ENCODE measurements around the gene PER1.

PER1 gene, protein sequence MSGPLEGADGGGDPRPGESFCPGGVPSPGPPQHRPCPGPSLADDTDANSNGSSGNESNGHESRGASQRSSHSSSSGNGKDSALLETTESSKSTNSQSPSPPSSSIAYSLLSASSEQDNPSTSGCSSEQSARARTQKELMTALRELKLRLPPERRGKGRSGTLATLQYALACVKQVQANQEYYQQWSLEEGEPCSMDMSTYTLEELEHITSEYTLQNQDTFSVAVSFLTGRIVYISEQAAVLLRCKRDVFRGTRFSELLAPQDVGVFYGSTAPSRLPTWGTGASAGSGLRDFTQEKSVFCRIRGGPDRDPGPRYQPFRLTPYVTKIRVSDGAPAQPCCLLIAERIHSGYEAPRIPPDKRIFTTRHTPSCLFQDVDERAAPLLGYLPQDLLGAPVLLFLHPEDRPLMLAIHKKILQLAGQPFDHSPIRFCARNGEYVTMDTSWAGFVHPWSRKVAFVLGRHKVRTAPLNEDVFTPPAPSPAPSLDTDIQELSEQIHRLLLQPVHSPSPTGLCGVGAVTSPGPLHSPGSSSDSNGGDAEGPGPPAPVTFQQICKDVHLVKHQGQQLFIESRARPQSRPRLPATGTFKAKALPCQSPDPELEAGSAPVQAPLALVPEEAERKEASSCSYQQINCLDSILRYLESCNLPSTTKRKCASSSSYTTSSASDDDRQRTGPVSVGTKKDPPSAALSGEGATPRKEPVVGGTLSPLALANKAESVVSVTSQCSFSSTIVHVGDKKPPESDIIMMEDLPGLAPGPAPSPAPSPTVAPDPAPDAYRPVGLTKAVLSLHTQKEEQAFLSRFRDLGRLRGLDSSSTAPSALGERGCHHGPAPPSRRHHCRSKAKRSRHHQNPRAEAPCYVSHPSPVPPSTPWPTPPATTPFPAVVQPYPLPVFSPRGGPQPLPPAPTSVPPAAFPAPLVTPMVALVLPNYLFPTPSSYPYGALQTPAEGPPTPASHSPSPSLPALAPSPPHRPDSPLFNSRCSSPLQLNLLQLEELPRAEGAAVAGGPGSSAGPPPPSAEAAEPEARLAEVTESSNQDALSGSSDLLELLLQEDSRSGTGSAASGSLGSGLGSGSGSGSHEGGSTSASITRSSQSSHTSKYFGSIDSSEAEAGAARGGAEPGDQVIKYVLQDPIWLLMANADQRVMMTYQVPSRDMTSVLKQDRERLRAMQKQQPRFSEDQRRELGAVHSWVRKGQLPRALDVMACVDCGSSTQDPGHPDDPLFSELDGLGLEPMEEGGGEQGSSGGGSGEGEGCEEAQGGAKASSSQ (N-terminal part only)

DNA sequence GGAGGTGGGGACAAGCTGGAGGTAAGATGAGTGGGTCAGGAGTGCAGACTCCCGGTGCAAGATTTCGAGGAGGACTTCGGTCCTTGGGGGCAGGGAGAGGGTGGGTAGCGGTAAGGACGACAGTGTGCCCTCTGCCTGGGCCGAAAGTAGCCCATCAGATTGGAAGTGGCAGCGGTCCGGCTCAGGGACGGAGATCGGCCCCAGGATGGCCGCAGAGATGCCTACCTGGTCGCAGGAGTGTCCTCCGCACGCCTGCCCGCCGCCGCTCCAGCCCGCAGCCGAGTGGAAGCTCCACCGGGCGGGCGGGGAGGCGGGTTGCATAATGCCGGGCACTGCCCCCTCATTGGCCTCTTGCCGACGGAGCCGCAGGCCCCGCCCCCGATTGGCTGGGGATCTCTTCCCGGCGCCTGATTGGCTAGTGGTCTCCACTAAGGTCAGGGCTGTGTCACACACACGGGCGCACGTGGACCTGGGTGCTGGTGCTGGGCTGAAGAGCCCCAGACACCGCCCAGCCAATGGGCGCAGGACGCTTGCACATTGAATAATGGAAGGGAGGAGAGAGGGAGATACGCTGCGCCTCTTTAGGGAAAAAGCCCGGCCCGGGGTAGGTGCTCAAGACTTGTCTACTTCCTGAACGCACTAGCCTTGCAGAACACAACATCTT is at the start of gene PER1:
PER1 (minus strand) TSS at position 293 of the 664 bp plus-strand sequence. CDS start 1,698 bp downstream, outside the sequence.
- DNase-seq: peak; percentile 85

DNA sequence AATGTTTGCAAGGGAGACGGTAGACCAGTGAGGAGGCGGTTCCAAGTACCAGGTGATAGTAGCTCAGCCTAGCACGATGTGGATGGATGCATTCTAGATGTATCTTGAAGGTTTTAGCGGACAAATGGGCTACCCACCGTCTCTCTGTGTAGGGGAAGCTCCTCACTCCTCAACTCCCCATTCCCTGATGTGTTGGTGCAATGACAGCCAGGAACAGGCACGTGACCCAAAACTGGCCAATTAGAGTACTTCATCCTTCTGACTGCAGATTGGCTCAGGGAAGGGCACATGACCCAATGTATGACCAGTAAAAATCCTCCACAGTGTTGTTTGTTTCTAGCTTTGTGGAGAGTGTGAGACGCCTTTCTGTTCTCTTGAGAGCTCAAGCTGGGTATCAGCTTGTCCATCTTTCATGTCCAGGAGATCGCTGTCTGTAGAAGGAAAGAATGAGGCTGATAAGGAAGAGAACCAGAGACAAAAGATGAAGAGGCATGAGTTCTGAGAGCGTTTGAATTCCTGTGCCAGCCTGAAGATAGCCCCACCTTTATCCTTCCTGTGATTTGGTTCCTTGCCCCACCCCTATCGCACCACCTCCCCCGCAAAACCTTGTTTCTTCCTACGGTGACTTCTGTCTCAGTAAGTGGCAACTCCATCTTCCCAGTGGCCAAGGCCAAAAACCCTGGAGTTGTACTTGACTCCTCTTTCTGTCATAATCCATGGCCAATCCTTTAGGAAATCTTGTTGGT is 40.0 kb upstream of the PER1 start:
- DNase-seq: peak; percentile 30

GRCh38 chr17:8190506-8190905 is 38.3 kb upstream of the PER1 start:
- no peak for DNase-seq

DNA sequence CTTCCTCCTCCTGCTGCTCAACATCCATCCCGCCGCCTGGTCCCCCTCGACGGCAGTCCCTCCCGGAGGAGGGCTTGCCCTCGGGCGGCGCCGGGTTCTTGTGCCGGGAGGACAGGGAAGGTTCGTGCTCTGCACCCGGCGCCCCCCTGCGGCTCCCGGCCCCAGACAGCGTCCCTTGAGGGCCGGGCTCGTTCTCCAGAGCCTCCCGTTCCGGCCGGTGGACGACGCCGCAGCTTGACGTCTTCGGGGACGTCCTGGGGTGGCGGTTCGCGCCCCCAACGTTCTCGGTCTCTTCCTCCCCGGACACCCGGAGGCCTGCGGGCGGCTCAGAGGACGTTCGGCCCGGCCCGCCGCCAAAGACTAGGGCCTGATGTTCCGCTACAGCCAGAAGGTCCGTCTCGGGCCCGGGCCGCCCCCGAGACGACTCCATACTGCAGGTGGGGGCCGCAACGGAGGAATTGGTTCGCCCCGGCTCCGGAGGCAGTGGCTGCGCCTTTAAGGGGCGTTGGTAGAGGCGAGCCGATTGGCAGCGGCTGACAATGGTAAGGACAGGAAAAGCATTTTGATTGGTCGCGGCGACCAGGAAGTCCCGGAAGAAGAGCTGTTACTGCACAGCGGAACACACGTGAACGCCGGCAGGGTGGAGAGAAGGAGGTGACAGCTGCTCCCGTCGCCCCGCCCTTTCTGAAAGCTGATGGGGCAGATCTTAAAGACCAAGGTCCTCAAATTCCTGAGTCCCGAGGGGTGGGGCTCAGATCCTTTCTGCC is 37.7 kb upstream of the PER1 start, which contains the start of gene BORCS6:
BORCS6 (minus strand) TSS at position 470 of the 767 bp plus-strand sequence; CDS start at position 430, 40 bp downstream.
- DNase-seq: peak; percentile 92

DNA sequence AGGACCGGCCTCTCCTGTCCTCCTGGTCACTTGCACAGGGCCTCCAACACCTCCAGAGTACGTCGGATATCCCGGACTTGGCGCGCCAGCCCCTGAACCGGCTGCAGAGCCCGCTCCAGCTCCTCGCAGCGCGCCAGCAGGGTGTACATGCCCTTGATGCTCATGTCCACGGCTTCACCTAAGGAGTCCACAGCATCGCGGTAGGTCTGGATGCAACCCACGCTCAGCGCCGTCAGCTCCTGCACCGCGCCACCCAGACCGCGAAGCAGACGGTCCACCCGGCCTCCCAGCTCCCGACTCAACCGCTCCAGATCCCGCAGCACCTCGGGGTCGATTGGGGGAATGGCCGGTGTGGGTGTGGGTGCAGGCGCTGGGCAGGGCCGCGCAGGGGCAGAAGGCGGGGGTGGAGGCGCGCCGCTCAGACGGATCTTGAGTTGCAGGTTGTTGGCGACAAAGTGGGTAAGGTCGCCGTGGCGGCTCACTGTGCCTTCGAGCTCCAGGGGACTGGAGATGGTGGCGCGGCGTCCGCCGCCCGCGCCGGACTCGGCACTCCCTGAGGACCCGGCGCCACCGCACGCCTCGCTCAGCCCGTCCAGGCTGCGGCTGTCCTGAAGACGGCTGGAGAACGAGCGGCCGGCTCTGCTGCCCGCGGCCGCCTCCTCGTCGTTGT is 37.0 kb upstream of the PER1 start:
- peak; percentile 26 for DNase-seq

GRCh38 chr17:8188263-8188839 is 36.1 kb upstream of the PER1 start:
- DNase-seq: no peak

GRCh38 chr17:8187517-8188262 is 35.5 kb upstream of the PER1 start:
- peak; percentile 89 for DNase-seq

- peak; percentile 91 for DNase-seq
These were observed 34.7 kb upstream of the PER1 start for GRCh38 chr17:8186787-8187516.

- no peak for DNase-seq
These were observed 34.2 kb upstream of the PER1 start for GRCh38 chr17:8186446-8186786.

GRCh38 chr17:8185582-8186445 is 33.6 kb upstream of the PER1 start:
- peak; percentile 92 for DNase-seq

DNA sequence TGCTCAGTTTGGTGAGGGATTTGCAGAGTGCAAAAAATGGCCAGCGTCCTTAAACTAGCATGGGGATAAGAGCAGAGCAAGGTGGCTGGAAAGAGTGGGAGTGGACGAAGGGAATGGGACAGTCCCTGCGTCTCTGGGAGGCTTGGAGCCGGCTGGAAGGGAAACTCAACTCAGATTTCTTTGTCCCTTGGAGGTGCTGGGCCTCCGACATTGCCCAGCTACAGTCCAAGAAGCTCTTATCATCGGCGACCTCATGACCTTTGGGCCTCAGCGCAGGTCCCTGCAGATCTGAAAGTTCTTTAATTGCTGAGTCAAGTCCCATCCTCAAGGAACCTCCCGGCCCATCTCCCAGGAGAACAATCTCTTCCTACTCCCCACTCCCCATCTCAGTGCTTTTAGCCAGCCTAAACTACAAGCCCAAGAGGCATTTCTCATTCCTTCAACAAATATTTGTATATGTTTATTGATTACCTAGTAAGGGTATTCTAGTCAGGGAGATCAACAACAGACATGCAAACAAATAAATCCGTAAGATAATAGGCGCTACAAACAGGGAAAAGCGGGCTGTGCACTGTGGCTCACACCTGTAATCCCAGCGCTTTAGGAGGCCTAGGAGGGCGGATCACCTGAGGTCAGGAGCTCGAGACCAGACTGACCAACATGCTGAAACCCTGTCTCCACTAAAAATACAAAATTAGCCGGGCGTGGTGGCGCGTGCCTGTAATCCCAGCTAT is 25.0 kb upstream of the PER1 start:
- DNase-seq: no peak

DNA sequence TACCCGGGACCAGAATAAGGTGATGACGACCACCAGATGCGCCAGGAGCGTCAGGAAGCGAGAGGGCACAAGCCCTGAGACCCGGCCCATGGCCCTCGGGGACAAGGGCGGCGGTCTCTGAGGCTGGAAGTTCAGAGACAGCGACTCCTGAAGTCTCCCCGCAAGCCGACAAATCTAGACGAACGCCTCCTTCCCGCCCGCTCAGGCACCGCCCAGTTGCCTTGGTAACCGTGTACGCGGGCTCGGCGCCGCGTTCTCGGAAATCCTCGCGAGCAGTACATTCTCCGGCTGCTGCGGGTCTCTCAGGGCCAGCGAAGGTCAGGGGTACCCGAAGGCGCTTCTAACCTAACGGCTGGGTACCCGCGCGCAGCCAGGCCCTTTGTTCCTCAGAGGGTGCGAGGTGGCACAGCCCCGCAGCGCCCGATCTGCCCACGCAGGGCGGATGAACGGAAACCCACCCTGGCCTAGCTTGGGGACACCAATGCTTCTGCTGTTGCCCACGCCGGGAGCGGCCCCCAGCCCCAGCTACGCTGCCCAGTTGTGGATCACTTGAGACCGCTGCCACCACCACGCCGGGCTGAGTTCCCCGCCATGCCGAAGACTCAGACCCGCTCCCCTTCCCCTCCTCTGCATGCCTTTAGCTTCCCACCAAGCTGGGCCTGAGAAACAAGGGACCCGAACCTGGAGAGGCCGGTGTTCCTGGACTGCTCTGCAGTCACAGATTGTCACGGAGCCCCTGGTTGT is 24.2 kb upstream of the PER1 start, which contains the start of gene TMEM107:
TMEM107 (minus strand) TSS at position 184 of the 744 bp plus-strand sequence; CDS start at position 90, 94 bp downstream.
- DNase-seq: peak; percentile 86

DNA sequence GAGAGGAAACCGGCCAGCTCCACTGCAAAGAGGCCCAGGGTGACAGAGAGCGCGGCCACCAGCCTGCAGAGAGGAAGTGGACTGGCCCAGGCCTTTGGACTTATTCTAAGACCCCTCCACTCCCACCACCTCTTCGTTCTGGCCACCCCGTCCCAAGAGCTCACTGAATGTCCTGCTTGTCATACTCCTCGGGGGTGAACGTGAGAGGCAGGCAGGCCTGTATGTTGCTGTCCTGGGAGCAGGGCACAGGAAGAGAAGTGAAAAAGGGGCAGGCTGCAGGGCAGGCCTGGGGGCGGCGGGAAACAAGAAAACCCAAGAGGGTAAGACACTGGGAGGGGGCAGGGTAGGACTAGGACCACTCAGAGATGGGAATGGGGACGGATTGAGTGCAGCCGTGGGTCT is 23.6 kb upstream of the PER1 start:
- no peak for DNase-seq

DNA sequence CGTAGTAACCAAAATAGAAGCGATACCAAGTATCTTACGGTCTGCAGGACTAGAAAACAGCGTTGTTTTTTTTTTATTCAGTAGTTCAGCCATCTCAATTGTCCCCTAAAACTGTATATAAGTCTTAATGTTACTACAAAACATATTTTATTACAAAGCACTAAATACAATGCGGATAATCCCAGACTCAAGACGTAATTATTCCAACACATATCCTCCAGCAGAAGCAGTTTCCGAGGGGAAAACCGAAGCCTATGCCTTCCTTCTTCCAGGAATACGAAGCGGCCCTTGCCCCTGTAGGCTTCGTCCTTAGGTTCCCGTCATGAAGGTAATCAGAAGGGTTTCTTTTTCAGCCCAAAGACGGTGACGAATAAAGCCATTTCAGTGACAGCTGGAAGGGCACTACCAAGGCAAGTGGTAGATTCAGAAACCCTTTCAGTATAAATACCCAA is 21.7 kb upstream of the PER1 start:
- no peak for DNase-seq

GRCh38 chr17:8173056-8173870 is 21.1 kb upstream of the PER1 start:
- peak; percentile 72 for DNase-seq

Data from stimulated activated CD4-positive, alpha-beta T cell treated with anti-CD3 and anti-CD28 coated beads, Interleukin-4, amount 100 ng/mL, for 1 hour (primary cell).